ENCODE results near the gene MPP1. TPM values are rescaled to one million over a fixed set of nuclear protein-coding genes. Genes with fewer than 3 reads are reported as not detected.

MPP1 gene
- total and polyA plus RNA-seq, 2 donors (not counting 1 experiment from before 2014, with no cell fraction given), result 27.0 to 38.5 TPM

GRCh38 chrX:154799556-154800348 is 5.5 kb downstream of the MPP1 start:
- H3K4me2 ChIP-seq (ENCODE audit: extremely low read depth, insufficient read depth, low read length), result peak overlapping the region; percentile 59

GRCh38 chrX:154797006-154797405 is 8.3 kb downstream of the MPP1 start:
- H2AFZ ChIP-seq (ENCODE audit: low read length), result no peak overlapping the region
- no peaks in the 10 kb centered on the region for H3K9me3 ChIP-seq (ENCODE audit: control insufficient read depth, insufficient read depth, low read depth, low read length)
- no peaks in the 10 kb centered on the region for H3K36me3 ChIP-seq (ENCODE audit: control insufficient read depth, insufficient read depth, low read length)
- DNase-seq (ENCODE audit: low read depth in 2 of 2), result peak in 1 of 2 donors; percentile 27
- H3K4me3 ChIP-seq (replicated peaks in 1 of 4; ENCODE audit: control extremely low read depth in 1 of 4, insufficient read depth in 1 of 4, low read depth in 3 of 4, low read length in 4 of 4), result no peak overlapping the region
- no peaks in the 10 kb centered on the region for H4K20me1 ChIP-seq (ENCODE audit: control insufficient read depth, extremely low read depth, insufficient read depth, low read length)
- H3K79me2 ChIP-seq (ENCODE audit: control insufficient read depth, insufficient read depth, low read length), result no peaks in the 10 kb centered on the region
- TF ChIP-seq CTCF (conservative IDR thresholded peaks at IDR 0.05 in 1 of 2, IDR thresholded peaks at IDR 0.05 in 1 of 2; ENCODE audit: low read depth in 1 of 2, low read length in 2 of 2) (no peak), EZH2 (IDR thresholded peaks at IDR 0.05; ENCODE audit: low read length, missing control alignments) (no peak)
- no peak overlapping the region for H3K27ac ChIP-seq (ENCODE audit: insufficient read depth, low read length)
- H3K4me1 ChIP-seq (ENCODE audit: control insufficient read depth, extremely low read depth, insufficient read depth, low read length), result peaks cover 2% of the 10 kb centered on the region
- no peak overlapping the region for H3K4me2 ChIP-seq (ENCODE audit: extremely low read depth, insufficient read depth, low read length)
- no peak overlapping the region for H3K9ac ChIP-seq (ENCODE audit: insufficient read depth, low read length)
- no peaks in the 10 kb centered on the region for H3K27me3 ChIP-seq (ENCODE audit: control insufficient read depth, insufficient read depth, low read length)

More at GRCh38 chrX:154799556-154800348, 5.5 kb downstream of the MPP1 start:
- Histone ChIP-seq H3K9me3 (ENCODE audit: control insufficient read depth, insufficient read depth, low read depth, low read length) (no peaks in the 10 kb centered on the region), H3K9ac (ENCODE audit: insufficient read depth, low read length) (no peak overlapping the region), H2AFZ (ENCODE audit: low read length) (no peak overlapping the region), H3K27ac (ENCODE audit: insufficient read depth, low read length) (peak overlapping the region; percentile 82), H3K79me2 (ENCODE audit: control insufficient read depth, insufficient read depth, low read length) (peaks cover 4% of the 10 kb centered on the region), H4K20me1 (ENCODE audit: control insufficient read depth, extremely low read depth, insufficient read depth, low read length) (no peaks in the 10 kb centered on the region), H3K36me3 (ENCODE audit: control insufficient read depth, insufficient read depth, low read length) (no peaks in the 10 kb centered on the region), H3K27me3 (ENCODE audit: control insufficient read depth, insufficient read depth, low read length) (no peaks in the 10 kb centered on the region), H3K4me1 (ENCODE audit: control insufficient read depth, extremely low read depth, insufficient read depth, low read length) (peaks cover 2% of the 10 kb centered on the region), H3K4me3 (replicated peaks in 1 of 4; ENCODE audit: control extremely low read depth in 1 of 4, insufficient read depth in 1 of 4, low read depth in 3 of 4, low read length in 4 of 4) (no peak overlapping the region)
- TF ChIP-seq EZH2 (IDR thresholded peaks at IDR 0.05; ENCODE audit: low read length, missing control alignments) (no peak), CTCF (conservative IDR thresholded peaks at IDR 0.05 in 1 of 2, IDR thresholded peaks at IDR 0.05 in 1 of 2; ENCODE audit: low read depth in 1 of 2, low read length in 2 of 2) (no peak)
- DNase-seq (ENCODE audit: low read depth in 2 of 2), result peak; percentile 28 to 62

- Histone ChIP-seq H4K20me1 (ENCODE audit: control insufficient read depth, extremely low read depth, insufficient read depth, low read length) (no peaks in the 10 kb centered on the region), H2AFZ (ENCODE audit: low read length) (no peak overlapping the region), H3K9me3 (ENCODE audit: control insufficient read depth, insufficient read depth, low read depth, low read length) (no peaks in the 10 kb centered on the region), H3K4me3 (replicated peaks in 1 of 4; ENCODE audit: control extremely low read depth in 1 of 4, insufficient read depth in 1 of 4, low read depth in 3 of 4, low read length in 4 of 4) (no peak overlapping the region), H3K79me2 (ENCODE audit: control insufficient read depth, insufficient read depth, low read length) (no peaks in the 10 kb centered on the region), H3K36me3 (ENCODE audit: control insufficient read depth, insufficient read depth, low read length) (no peaks in the 10 kb centered on the region), H3K4me2 (ENCODE audit: extremely low read depth, insufficient read depth, low read length) (no peak overlapping the region), H3K27me3 (ENCODE audit: control insufficient read depth, insufficient read depth, low read length) (no peaks in the 10 kb centered on the region), H3K9ac (ENCODE audit: insufficient read depth, low read length) (no peak overlapping the region), H3K4me1 (ENCODE audit: control insufficient read depth, extremely low read depth, insufficient read depth, low read length) (peaks cover 2% of the 10 kb centered on the region), H3K27ac (ENCODE audit: insufficient read depth, low read length) (no peak overlapping the region)
- no peak for DNase-seq (ENCODE audit: low read depth in 2 of 2)
- TF ChIP-seq EZH2 (IDR thresholded peaks at IDR 0.05; ENCODE audit: low read length, missing control alignments), result no peak
- no peak for TF ChIP-seq CTCF (conservative IDR thresholded peaks at IDR 0.05 in 1 of 2, IDR thresholded peaks at IDR 0.05 in 1 of 2; ENCODE audit: low read depth in 1 of 2, low read length in 2 of 2)
Measured at GRCh38 chrX:154795016-154795415, 10.3 kb downstream of the MPP1 start.

Data from fibroblast of lung (primary cell).